NCI-H1048 (cell line): ENCODE data around the gene METTL17.
"Not testable (repeated sequence)": the region's sequence is repeated elsewhere in the genome, so short reads cannot be mapped to it uniquely, and the experiment has no call there.

ENCODE experiments used
- DNase-seq: peaks from one replicate; lab custom pipeline; 2025; lab: John Stamatoyannopoulos, UW

METTL17 gene

DNA sequence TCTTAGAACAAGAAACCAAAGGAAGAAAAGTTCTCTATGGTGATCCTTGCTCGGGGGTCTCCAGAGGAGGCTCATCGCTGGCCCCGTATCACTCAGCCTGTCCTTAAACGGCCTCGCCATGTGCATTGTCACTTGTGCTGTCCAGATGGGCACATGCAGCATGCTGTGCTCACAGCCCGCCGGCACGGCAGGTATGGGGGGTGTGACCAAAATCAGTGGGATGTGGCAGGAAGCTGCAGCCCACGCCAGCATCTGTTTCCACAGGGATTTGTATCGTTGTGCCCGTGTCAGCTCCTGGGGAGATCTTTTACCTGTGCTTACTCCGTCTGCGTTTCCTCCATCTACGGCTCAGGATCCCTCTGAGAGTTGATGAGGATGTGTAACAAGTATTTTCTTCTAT lies 6.7 kb downstream of the METTL17 start:
- no peak for DNase-seq

DNA sequence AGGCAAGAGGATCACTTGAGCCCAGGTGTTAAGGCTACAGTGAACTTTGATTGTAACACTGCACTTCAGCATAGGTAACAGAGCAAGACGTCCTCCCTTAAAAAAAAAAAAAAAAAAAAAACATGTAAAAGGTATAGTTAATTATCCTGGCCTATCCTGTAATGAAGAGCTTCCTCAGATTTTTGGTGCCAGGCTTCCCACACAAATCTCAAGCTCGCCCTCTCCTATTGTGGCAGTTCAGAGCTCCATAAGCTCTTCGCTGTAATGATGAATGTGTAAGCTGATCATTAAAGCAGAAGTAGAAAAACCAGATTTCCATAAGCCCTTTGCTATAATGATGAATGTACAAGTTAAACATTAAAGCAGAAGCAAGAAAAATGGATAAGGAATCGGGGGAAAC lies 7.3 kb downstream of the METTL17 start:
- DNase-seq = no peak

DNA sequence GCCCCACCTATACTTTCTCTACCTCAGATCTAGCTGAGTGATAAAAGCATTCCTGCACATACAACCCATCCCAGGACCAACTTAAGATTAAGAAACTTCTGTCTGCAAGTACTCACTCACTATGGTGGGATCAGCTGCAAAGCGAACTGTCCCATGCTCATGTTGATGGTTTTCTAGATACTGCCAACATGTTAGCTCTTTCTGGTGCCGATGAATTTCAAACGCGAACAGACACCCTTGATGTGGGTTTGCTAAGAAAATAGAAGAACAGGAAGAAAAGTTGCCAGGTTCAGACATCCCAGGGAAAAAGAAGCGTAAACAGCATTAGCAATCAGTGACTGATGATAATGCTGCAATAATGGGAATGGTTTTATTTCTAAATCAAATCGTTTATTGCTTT lies 7.8 kb downstream of the METTL17 start:
- no peak for DNase-seq

DNA sequence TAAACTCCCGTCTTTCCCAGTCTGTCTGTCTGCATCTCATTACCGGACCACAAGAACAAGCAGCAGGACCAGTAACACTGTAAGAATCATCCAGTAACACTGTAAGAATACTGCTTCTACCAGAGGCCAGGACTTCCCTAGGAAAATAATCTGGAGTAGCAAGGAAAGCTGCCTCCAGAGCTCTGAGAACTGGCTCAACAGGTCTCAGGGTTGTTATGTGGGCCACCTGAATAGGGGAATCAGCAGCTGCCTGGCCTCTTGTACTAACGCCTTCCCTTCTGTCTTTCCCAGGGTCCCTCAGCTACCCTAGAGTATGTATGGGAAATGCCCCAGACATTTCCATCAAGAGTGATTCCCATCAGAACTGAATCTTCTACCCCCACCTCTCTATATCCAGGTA lies 8.4 kb downstream of the METTL17 start:
- no peak for DNase-seq

DNA sequence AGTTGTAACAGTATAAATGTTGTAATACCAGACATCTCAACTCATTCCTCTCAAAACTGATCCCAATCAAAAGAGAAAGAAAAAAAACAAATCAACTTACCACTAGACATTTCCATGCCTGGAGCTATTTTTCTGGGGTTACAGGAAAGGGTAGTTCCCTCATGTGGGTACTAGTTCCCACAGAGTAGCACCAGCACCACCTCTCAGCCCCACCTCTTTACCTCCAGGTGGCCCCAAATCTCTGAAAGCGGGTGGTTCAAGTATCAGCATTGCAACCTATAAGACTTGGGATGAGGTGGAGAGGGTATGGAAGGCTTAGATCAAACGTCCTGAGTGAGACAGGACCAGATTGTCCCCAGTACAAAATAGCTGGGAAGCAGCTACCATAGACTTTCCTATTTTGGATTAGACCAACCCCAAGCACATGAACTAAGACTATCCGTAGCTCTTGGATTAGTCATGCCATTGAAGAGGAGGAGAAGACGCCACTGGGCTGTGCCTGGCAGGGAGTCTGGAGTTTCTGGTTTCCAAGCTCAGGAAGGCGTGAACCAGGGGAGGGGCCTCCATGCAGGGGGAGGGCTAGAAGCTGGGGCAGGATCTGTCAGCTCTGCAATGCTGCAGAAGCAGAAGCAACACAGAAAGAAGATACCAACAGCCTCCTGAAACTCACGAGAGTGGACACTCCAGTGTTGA lies 9.0 kb downstream of the METTL17 start, which contains the start of gene SLC39A2:
TSS of gene SLC39A2 (plus strand) at position 620 of the 693 bp plus-strand sequence. CDS start 154 bp downstream, outside the sequence.
- DNase-seq = no peak

DNA sequence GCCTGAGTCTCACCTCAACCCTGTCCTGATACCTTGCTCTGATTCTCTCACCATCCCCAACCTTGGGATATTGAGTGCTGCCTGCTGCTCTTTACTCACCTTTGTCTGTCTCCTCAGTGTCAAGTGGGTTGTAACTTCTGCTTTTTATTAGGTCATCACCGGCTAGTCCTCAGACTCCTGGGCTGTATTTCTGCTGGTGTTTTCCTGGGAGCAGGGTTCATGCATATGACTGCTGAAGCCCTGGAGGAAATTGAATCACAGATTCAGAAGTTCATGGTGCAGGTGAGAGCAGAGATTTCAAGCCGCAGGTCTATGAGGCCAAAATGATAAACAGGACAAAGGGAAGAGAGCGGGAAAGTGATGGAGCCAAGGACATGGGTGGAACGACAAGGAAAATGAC lies 9.8 kb downstream of the METTL17 start:
- no peak for DNase-seq

DNA sequence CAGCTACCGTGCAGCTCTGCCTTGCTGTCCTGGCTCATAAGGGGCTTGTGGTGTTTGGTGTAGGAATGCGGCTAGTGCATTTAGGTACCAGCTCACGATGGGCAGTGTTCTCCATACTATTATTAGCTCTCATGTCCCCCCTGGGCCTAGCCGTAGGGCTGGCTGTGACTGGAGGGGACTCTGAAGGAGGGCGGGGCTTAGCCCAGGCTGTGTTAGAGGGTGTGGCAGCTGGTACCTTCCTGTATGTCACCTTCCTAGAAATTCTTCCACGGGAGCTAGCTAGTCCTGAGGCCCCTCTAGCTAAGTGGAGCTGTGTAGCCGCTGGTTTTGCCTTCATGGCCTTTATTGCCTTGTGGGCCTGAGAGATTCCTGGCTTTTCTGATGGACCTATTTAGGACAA lies 11.4 kb downstream of the METTL17 start:
- DNase-seq = no peak

DNA sequence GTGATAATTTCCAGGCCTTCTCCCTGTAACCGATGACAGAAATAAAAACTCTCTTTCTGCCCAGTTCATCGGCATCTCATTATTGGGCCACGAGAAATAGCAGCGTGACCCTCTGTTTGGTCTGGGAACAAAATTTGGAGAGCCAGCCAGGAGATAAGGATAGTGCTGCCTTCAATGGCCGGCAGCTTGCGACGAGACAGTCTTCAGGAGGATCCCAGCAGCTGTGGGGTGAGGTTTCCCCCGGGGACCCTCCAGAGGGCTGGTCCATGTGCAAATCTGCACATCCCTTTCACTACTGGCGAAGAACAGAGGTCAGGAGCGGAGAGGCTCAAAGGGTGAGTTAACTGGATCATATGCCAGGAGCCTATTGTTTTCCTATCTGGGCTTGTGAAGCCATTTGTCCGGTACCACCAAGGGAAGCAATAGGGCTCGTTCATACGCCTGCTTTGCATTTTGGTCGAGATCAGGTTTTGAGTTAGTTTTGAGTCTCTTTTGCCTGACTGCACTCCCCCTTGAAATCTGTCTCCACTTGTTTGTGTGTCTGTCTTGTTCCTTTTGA lies 14.1 kb downstream of the METTL17 start:
- DNase-seq = no peak

DNA sequence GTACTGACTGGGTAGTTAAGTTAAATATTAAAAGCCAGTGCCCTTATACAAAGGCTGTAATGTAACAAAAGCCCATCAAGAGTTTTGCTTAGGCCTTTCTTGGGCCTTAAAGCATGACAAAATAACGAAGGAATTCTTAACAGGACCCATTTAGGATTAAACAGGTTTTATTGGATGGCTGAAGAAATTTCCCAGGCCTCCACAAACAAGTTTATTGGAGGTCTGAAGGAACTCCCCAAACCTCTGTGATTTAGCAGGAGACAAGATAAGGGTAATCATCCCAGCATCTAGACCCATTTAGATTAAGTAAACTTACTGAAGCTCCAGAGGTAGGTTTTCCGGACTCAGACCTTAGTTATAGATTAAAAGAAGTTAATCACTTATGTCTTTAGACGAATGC lies 19.9 kb downstream of the METTL17 start:
- not testable (repeated sequence) for DNase-seq

DNA sequence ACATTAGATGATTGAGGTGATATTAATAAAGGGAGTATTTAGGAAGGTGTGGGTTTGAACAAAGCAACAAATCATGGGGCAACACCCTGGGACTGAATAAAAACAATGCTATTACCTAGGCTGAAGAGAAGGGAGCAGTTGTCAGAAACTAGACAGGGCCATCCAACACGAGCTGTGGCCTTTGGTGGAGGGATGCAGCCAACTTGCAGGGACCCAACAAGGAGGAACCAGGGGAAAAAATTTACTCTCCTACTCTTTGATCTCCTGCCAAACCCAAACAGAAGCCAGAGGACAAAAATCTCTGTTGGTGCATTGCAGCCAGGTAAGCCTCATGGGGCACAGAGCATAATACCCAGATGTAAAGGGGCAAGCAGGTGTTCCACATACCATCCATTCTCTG lies 21.4 kb downstream of the METTL17 start:
- DNase-seq = no peak

DNA sequence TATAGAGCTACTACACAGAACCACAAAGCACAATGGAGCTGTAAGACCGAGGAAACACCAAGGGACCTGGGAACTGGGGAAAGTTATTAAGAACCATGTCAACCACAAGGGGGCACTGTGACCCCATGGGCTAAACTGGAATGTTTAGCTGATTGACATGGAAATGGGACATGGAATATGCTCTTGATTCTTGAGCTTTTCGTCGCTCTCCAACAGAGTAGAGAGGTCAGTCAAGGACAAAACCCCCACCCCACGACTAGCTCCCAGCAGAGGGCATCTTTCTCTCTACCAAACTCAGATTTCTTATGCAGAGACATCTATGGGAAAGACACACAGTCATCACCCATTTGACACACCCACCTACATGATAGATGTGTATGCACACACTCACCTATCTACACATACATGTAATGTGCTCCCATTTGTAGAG lies 25.0 kb downstream of the METTL17 start:
- peak; percentile 56 for DNase-seq

DNA sequence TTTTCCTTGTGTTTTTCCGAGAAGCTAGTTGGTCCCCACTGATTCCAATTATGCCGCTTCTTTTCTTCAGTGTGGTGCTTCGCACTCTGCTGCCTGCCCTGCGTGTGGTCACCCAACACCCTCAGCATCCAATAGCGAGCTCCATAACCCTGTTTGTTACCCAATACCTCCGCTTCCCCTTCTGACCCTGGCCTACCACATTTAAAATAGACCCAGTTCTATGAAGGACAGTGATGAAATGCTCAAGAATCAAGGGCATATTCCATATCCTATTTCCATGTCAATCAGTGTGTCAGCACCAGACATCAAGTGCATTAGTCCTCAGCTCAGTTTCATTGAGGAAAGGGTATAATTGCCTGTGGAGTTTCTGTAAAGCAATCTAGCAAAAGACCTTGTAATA lies 25.5 kb downstream of the METTL17 start:
- no peak for DNase-seq

DNA sequence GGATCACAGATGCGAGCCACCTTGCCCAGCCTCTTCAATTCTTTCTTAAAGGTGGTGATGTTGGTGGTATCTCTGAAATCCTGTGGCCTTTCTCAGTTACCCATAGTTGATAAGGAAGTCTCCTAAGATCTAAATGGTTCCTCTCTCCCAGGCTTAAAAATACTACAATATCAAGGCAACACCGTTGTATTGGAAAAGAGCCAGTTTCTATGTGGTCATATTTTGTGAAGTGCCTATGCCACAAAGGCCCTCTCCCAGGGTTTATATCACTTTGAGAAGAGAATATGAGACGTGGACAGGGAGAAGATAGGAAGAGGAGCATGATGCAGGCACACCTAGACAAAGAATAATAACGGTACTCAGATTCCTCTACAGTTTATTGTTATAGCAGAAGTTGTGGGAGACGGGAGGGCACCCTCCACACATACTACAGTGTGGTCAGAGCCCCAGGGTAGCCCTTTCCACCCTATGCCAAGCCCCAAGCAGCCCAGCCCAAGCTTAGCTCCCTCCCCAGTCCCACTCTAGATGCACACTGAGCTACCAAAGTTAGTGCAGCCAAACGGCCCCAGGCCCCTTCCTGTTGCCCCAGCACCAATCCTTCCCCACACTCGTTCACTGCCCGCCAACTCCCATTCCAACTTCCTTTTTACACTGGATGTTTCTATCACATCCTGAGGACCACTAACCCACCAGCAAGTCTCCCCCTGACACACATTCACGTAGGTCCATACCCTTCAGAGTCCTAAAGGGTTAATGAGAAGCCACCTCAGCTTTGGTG lies 26.8 kb downstream of the METTL17 start:
- no peak for DNase-seq

DNA sequence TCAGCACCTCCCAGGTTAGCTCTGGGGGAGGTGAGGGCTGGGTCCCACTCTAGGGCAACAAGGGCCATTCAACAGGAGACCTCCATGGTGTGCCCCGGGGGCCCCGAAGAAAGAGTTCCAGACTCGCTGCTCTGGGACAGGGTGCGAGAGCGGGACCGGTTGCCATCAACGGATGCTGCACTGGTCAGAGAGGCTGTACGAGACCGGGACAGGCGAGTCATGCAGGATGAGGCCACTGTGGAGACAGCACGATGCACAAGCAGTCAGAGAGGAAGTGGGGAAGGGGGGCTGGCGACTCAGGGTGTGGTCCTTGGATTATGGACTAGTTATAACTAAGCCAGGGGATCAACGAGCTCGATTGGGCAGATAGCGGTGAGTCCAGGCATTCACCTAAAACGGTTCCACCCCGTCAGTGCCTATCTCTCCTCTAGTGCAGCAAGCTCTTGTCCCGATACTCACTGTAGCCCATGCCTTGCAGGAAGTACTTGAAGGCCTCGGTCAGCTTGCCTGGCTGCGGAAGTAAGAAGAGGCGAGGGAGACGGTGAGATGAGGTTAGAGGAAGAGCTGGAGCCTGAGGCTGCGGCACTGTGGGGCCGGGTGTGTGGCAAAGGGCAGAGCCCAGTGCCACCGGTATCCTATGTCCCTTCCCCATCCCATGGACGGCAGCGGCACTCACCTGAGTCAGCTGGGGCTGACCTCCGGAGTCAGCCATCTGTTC lies 27.9 kb downstream of the METTL17 start:
- DNase-seq = no peak

DNA sequence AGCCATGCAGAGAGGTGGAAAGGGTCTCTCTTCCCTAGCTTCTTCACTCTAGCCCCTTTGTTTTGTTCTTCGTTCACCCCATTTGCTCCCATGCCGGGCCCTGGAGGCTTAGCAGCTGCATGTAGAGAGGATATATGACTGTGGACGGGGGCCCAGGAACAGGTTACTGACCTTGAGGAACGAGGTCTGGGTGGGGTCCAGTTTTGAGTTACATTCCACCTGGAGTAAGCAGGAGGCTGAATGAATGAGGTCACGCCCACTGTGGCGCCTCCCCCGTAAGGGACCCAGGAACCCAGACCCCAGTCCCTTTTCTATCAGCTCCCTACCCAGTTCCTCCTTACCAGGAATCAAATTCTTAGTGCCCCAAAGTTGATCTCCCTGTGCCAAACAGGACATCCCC lies 28.5 kb downstream of the METTL17 start:
- no peak for DNase-seq

DNA sequence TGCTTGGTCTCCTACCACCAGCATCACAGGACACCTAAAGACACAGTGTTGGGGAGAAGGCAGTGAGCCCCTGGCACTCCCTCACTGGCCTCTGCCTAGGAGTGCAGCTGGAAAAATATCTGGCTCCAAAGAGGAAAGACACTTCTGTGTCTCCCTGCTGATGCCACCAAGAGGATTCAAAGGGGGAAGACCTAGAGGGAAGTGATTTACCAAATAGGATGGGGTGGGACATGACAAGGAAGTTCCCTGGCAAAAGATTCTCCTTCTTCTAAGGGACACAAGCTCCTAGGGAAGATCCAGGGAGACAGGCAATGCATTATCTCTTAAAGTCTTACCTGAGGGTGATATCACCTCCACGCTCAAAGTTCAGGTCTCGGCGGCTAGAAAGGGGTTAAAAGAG lies 29.0 kb downstream of the METTL17 start:
- DNase-seq = no peak

DNA sequence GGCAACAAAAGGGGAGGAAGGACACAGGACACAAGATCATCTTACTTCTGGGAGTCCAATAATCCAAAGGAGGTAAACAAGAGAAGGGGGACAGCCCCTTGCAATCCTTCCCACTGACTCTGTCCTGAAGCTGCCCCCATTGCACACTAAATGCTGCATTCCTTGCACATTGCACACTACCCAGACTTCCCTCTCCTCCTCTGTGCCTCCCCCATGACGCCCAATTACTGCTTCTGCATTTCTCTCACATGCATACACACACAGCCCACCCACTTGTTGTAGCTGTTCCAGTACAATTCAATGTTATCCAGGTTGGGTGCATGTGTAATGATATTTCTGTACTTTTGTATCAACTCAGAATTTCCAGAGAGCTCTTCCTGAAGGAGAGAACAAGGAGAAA lies 29.6 kb downstream of the METTL17 start:
- no peak for DNase-seq

DNA sequence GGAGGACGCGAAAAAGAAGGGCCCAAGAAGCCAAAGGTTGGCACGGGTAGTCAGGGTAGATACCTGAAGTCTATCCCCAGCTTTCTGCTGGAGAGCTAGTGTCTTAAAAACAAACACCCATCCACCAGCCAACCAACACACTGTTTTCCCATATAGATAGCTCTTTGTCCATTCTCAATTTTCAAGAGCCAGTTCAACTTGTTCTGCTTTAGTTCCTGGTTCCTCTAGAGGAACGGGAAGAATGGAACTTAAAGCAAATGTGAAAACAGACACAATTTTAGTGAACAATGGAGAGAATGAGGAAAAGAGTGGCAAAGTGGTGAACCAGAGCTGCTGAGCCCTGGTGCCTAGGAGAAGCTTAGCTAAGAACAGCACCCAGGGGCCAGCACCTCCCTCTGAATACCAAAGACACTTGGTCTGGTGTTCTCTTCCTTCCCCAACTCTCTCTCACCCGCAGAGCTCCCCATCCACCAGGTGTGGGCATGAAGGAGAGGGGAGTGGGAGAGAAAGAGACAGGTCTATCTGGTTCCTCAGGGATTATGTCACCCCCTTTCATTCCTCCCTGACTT lies 31.3 kb downstream of the METTL17 start:
- no peak for DNase-seq

DNA sequence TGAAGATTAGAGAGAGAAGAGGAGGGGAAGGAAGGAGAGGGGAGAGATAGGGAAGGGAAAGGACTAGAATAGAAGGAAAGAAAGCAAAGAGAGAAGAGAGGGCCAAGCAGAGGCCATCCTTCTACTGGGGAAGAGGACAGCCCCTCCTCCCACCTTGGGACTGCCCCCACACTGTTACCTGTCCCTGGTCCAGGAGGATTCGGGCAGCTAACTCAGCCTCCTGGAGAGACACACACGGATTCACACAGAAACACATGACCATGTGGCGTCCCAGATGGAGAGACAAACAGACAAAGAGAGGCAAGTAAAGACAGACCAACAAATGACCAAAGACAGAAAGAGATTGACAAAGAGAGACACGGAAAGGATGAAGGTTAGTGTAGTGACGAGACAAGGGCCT lies 32.9 kb downstream of the METTL17 start:
- DNase-seq = no peak

DNA sequence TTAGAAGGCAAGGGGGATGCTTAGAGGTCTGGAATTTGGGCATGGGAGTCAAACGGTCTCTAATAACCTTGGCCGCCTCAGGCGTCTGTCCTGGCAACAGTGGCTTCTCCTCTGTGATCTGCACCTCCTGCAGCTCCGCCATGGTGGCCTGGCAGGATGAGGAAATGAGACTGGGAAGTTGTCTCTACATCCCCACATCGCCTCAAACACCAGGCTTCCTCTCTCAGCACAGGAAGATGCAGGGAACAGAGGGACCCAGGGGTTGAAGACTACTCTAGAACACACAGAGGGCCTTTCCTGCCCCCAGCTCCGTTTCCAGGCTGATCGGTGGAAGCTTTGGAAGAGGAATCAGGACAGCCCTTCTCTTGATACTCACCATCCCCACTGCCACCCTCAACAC lies 33.4 kb downstream of the METTL17 start:
- no peak for DNase-seq

DNA sequence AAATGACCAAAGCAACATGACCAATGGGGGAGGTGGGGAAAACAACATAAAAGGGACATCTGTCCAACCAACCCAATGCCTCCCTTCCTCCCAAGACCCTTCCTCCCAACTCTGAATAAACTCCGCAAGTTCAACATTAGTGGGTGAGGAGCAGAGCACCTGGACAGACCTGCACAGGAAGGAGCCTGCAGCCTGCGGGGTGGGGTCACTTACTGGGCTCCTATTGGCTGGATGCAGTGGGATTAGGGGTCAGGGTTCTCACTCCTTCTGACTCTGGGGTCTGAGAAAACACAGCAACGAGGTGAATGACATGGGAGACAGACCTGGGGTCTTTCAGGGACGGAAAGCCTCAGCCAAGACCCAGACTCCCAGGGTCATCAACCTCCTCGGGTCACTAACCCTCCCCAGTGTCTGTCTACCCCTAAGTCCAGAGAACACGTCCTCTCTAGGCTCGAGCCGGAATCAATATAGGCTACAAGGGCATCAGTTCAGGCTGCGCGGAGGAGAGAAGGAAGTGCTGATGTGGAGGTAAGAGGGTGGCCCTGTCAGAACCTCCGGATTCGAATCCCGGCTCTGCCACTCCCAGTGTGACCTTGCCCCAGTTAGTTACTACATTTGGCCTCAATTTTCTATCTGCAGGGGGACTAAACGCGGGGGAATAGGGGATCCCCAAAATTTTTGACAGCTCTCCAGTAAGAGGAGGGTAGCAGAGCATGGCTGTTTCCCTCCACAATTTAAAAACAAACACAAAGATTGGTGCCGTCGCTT lies 34.2 kb downstream of the METTL17 start:
- no peak for DNase-seq
